Keratinocyte (primary cell): ENCODE results near the gene RNF227. TPM values are rescaled to one million over a fixed set of nuclear protein-coding genes. Genes with fewer than 3 reads are reported as not detected.
A peak's percentile ranks its signal among the peaks of the same experiment; 100 is the strongest.

ENCODE experiments used
- DNase-seq: peaks from one replicate; pipeline ENCODE4 v3.0.0-alpha.2; 2011; ENCODE audit warnings: low read depth, missing footprints, low spot score
- FAIRE-seq: peaks from 2 replicates; lab custom pipeline; 2011; peaks lifted over from hg19 to GRCh38; lab: Jason Lieb, UNC
- H2AFZ ChIP-seq: 2 replicates; pipeline ENCODE4 v1.6.0; 2012; ENCODE audit warnings: low read length, control low read depth, inconsistent platforms; ENCODE audit not compliant: control insufficient read depth
- H3K27ac ChIP-seq: 2 replicates; pipeline ENCODE4 v1.5.1; 2011; ENCODE audit warnings: low read length; ENCODE audit not compliant: control insufficient read depth, insufficient read depth
- H3K27me3 ChIP-seq: 3 replicates; pipeline ENCODE4 v1.6.0; 2011; ENCODE audit warnings: low read length; ENCODE audit not compliant: control insufficient read depth, insufficient read depth; ENCODE audit errors: extremely low read depth
- H3K36me3 ChIP-seq, 2 experiments: 2 replicates in 1 of 2; 3 replicates in 1 of 2; pipeline ENCODE4 v1.5.1; 2011; ENCODE audit warnings: low read length in 2 of 2, mild to moderate bottlenecking in 1 of 2; ENCODE audit not compliant: control insufficient read depth in 2 of 2, insufficient read depth in 2 of 2; ENCODE audit errors: extremely low read depth in 1 of 2
- H3K4me1 ChIP-seq: 3 replicates; pipeline ENCODE4 v1.5.1; 2011; ENCODE audit warnings: low read length; ENCODE audit not compliant: control insufficient read depth, insufficient read depth; ENCODE audit errors: extremely low read depth
- H3K4me2 ChIP-seq: 3 replicates; pipeline ENCODE4 v1.6.0; 2011; ENCODE audit warnings: low read depth, low read length; ENCODE audit not compliant: control insufficient read depth, insufficient read depth; ENCODE audit errors: extremely low read depth
- H3K4me3 ChIP-seq, 3 experiments: fragments of 200-600 bp in 1 of 3; sonication (generic) in 1 of 3; 2 replicates in 2 of 3; 3 replicates in 1 of 3; pipeline ENCODE4 v1.5.1; 2011 to 2016; ENCODE audit warnings: low read length in 3 of 3, mild to moderate bottlenecking in 3 of 3, control low read depth in 2 of 3, inconsistent platforms in 1 of 3, low read depth in 1 of 3, mixed read lengths in 1 of 3, mixed run types in 1 of 3, moderate library complexity in 1 of 3; ENCODE audit not compliant: control insufficient read depth in 2 of 3, insufficient read depth in 2 of 3; ENCODE audit errors: extremely low read depth in 1 of 3
- H3K79me2 ChIP-seq: 2 replicates; pipeline ENCODE4 v1.6.0; 2012; ENCODE audit warnings: low read length; ENCODE audit not compliant: control insufficient read depth, insufficient read depth
- H3K9ac ChIP-seq: 3 replicates; pipeline ENCODE4 v1.6.0; 2011; ENCODE audit warnings: low read length; ENCODE audit not compliant: control insufficient read depth, insufficient read depth; ENCODE audit errors: extremely low read depth
- H3K9me1 ChIP-seq: 3 replicates; pipeline ENCODE4 v1.6.0; 2011; ENCODE audit warnings: low read length; ENCODE audit not compliant: control insufficient read depth, insufficient read depth; ENCODE audit errors: extremely low read depth
- H3K9me3 ChIP-seq: 2 replicates; pipeline ENCODE4 v1.5.1; 2012; ENCODE audit warnings: low read depth, low read length; ENCODE audit not compliant: control insufficient read depth
- H4K20me1 ChIP-seq: 3 replicates; pipeline ENCODE4 v1.6.0; 2011; ENCODE audit warnings: low read length; ENCODE audit not compliant: control insufficient read depth, insufficient read depth; ENCODE audit errors: extremely low read depth
- EZH2 ChIP-seq: IDR thresholded peaks from one replicate; pipeline ENCODE4 v1.6.1; 2012; ENCODE audit warnings: inconsistent platforms, mild to moderate bottlenecking, low read length, moderate library complexity
- dilution Hi-C: fragments of 300-500 bp; cut with MboI; formaldehyde crosslinking; loops from one replicate; pipeline ENCODE4 v1.7.0; 2020; ENCODE audit warnings: low sequenced_read_pairs; ENCODE audit not compliant: extremely low pct_ligation_motif_present
- polyA minus RNA-seq, 3 experiments: library from RNA; depleted of rRNA, polyadenylated mRNA; stranded (reverse); fragments of >200 nt; gene quantifications; 1 replicate in 1 of 3; 2 replicates in 1 of 3; 3 replicates in 1 of 3; pipeline ENCODE4 v1.2.3, GENCODE V29; 2011
- polyA plus RNA-seq, 5 experiments: library from polyadenylated mRNA; depleted of rRNA in 3 of 5; stranded (reverse) in 3 of 5; stranded (forward) in 1 of 5; unstranded in 1 of 5; fragments of >200 nt; gene quantifications; 1 replicate in 1 of 5; 2 replicates in 3 of 5; 3 replicates in 1 of 5; pipeline versions ENCODE4 v1.2.1 to v1.2.3, GENCODE V29; 2011 to 2012; ENCODE audit warnings: missing spikeins in 2 of 5, low read depth in 1 of 5, low replicate concordance in 1 of 5
- TF ChIP-seq, protein P1 (sequence below), 3 experiments: IDR thresholded peaks in 1 of 3; conservative IDR thresholded peaks in 1 of 3; optimal IDR thresholded peaks in 1 of 3; 2 replicates in 2 of 3; 3 replicates in 1 of 3; pipeline versions ENCODE3 to v1.5.1; 2011; ENCODE audit warnings: low read length in 3 of 3, mild to moderate bottlenecking in 3 of 3, moderate library complexity in 2 of 3, control low read depth in 1 of 3, inconsistent platforms in 1 of 3; ENCODE audit not compliant: insufficient read depth in 2 of 3; ENCODE audit errors: extremely low read depth in 1 of 3

The RNF227 gene
- 3.4 to 5.7 TPM (median 3.6 TPM) in 3 replicates for polyA plus RNA-seq
- 4.3 TPM for polyA plus RNA-seq (2011; ENCODE audit: low read depth)
- 3.4 TPM in 2 replicates for polyA plus RNA-seq (2011; cell fraction: cytosol; rRNA removed)
- polyA plus RNA-seq (2011; cell fraction: nucleus; rRNA removed), result 6.7 and 7.2 TPM in 2 replicates
- 1.6 and 15.6 TPM in 2 replicates for polyA plus RNA-seq (2012; ENCODE audit: low replicate concordance)
- 1.3 to 2.1 TPM in 2 of 3 replicates, not detected in the other for polyA minus RNA-seq
- 2.5 TPM for polyA minus RNA-seq (2011; cell fraction: cytosol; rRNA and poly(A)+ RNA removed)
- polyA minus RNA-seq (2011; cell fraction: nucleus; rRNA and poly(A)+ RNA removed), result 1.5 and 2.9 TPM in 2 replicates

DNA sequence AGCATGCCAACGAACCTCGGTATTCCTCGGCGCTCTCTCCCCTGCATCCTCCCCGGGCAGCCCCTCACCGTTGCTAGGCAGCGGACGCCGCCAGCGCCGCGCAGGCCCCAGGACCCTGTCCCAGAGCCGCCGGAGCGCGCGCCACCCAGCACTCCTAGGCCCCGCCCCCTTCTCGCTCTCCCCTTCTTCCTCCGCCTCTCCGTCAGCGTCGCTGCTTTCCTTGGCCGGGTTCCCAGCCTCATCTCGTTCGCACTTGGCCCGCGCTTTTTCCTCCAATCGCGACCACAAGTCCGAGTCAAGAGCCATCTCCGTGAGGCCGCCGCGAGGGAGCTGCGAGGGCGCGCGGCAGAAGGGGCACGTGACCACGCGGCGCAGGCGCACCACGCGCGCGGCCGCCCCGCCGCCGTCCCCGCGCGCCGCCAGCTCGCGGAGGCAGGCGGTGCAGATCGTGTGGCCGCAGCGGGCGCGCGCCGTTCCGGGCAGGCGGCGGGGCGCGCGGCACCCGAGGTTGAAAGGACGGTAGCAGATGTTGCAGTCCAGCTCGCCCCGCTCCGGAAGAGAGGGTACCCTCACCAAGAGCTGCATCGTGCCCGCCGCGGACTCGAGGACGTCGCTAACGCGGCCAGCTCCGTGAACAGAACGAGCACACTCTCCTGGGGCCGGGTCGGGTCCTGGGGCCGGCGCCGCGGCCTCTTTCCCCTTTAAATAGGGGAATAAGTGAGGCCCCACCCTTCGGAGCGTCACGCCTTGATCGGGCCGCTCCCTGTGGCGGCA is at the start of gene RNF227:
Gene RNF227, minus strand, starts transcription at position 679 of the 774 bp plus-strand sequence. Its CDS starts 94 bp downstream, at position 585.
- H3K4me3 ChIP-seq, result peak within 1 kb of the TSS; percentile 53 to 83 (median 60)
- no peaks in the 10 kb centered on the region for H3K9me3 ChIP-seq
- H3K27ac ChIP-seq, result peak within 1 kb of the TSS; percentile 87
- peaks cover 2 to 8% of the 10 kb centered on the region in 2 experiments for H3K36me3 ChIP-seq
- peak within 1 kb of the TSS; percentile 97 for H3K4me2 ChIP-seq
- DNase-seq (no peak), FAIRE-seq (no peak)
- no peaks in the 10 kb centered on the region for H4K20me1 ChIP-seq
- TF ChIP-seq, protein P1, sequence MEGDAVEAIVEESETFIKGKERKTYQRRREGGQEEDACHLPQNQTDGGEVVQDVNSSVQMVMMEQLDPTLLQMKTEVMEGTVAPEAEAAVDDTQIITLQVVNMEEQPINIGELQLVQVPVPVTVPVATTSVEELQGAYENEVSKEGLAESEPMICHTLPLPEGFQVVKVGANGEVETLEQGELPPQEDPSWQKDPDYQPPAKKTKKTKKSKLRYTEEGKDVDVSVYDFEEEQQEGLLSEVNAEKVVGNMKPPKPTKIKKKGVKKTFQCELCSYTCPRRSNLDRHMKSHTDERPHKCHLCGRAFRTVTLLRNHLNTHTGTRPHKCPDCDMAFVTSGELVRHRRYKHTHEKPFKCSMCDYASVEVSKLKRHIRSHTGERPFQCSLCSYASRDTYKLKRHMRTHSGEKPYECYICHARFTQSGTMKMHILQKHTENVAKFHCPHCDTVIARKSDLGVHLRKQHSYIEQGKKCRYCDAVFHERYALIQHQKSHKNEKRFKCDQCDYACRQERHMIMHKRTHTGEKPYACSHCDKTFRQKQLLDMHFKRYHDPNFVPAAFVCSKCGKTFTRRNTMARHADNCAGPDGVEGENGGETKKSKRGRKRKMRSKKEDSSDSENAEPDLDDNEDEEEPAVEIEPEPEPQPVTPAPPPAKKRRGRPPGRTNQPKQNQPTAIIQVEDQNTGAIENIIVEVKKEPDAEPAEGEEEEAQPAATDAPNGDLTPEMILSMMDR (optimal IDR thresholded peaks at IDR 0.05 in 1 of 3, IDR thresholded peaks at IDR 0.05 in 1 of 3, conservative IDR thresholded peaks at IDR 0.05 in 1 of 3; ENCODE audit: extremely low read depth in 1 of 3, insufficient read depth in 2 of 3, low read length in 3 of 3), result no peak
- no peak for TF ChIP-seq EZH2
- H3K9ac ChIP-seq, result peak within 1 kb of the TSS; percentile 80
- no peaks in the 10 kb centered on the region for H3K79me2 ChIP-seq
- H3K9me1 ChIP-seq, result no peaks in the 10 kb centered on the region
- H3K4me1 ChIP-seq, result peaks cover 23% of the 10 kb centered on the region
- peak within 1 kb of the TSS; percentile 81 for H2AFZ ChIP-seq
- H3K27me3 ChIP-seq, result no peaks in the 10 kb centered on the region
- dilution Hi-C loops, result no loop called here

DNA sequence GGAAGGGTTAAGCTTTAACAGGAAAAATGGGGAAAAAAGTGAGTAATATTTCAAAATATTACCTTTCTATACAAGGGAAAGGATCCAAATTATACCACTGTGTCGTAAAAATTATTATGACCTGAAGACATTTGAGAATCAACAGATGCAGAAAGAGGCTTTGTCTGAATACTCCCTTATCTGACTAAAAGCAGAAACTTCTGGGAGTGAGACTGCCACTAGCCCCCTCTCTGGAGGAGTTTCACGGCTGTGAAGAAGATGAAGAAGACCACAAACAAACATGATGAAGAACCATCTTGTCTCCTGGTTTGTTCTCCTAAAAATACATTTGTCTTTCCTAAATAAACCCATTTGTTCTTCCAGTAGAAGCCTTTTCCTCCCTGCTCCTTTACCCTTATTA is 45.3 kb upstream of the RNF227 start:
- no peaks in the 10 kb centered on the region for H4K20me1 ChIP-seq
- no peak overlapping the region for H3K9ac ChIP-seq
- no peak overlapping the region for H3K4me3 ChIP-seq
- H2AFZ ChIP-seq, result no peak overlapping the region
- FAIRE-seq (no peak), DNase-seq (no peak)
- no peak overlapping the region for H3K4me2 ChIP-seq
- H3K9me1 ChIP-seq, result no peaks in the 10 kb centered on the region
- dilution Hi-C loops, result no loop called here
- H3K27ac ChIP-seq, result no peak overlapping the region
- H3K9me3 ChIP-seq, result no peaks in the 10 kb centered on the region
- no peak for TF ChIP-seq EZH2
- TF ChIP-seq, protein P1 (optimal IDR thresholded peaks at IDR 0.05 in 1 of 3, IDR thresholded peaks at IDR 0.05 in 1 of 3, conservative IDR thresholded peaks at IDR 0.05 in 1 of 3; ENCODE audit: extremely low read depth in 1 of 3, insufficient read depth in 2 of 3, low read length in 3 of 3), result no peak
- H3K79me2 ChIP-seq, result no peaks in the 10 kb centered on the region
- peaks cover 5% of the 10 kb centered on the region for H3K27me3 ChIP-seq
- no peaks in the 10 kb centered on the region for H3K4me1 ChIP-seq
- no peaks in the 10 kb centered on the region for H3K36me3 ChIP-seq
